ENCODE results near the gene FRRS1.

- TF ChIP-seq CTCF (conservative IDR thresholded peaks at IDR 0.05; ENCODE audit: low read depth, low read length) (no peak), EZH2 (IDR thresholded peaks at IDR 0.05; ENCODE audit: borderline replicate concordance, low read depth, low read length, poor library complexity, severe bottlenecking) (no peak)
Observed at GRCh38 chr1:99676876-99677275, 89.6 kb downstream of the FRRS1 start.

All from A673 (cell line).